COLO668 (cell line): ENCODE measurements around the gene ANGPTL2.

ENCODE experiments used
- DNase-seq: peaks from one replicate; lab custom pipeline; 2025; ENCODE audit not compliant: unreplicated experiment; lab: John Stamatoyannopoulos, UW

The ANGPTL2 gene

DNA sequence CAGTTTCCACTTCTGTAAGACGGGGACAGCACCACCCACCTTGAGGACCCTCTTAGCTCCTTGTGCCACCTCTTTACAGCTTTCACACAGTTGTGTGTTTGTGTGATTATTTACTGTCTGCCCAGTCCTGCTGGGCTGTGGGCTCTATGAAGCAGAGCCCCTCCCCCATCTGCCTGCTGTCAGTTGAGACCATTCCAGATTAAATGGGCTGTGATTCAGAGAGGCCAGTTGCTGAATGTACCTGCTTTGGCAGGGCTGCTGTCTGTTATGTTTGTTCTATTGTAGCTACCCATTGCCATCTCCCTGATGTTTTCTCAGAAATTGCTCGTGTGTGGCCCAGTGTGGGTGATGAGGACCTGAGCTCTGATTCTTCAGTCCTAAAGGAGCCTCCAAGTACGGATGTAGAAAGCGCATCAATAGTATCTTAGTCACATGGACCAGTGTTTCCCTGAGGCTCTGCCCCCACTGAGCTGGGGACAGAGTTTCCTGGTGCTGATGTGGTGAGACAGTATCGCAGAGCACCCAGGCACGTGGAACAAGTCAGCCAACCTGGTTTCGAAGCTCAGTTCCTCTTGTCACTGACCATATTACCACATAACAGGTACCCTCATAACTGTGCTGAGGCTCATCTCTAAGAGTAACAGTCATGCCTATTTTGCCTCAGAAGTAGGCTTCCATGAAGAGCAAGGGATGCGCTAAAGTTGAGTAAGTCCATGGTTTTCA lies 3.7 kb downstream of the ANGPTL2 start:
- DNase-seq = no peak

DNA sequence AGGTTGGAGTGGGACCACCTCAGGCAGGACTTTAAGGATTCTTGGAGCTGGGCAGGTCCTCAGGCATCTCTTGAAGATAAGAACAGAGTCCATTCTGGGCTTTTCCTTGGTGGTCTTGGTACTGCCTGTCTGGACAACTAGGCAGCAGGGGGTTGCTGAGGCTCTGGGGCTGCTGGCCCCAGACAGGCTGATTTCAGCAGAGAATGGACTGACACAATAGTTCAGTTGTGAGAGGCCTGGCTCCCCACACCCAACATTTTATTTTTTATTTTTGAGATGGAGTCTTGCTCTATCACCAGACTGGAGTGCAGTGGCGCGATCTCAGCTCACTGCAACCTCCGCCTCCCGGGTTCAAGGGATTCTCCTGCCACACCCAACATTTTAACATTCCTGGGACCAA lies 4.6 kb downstream of the ANGPTL2 start:
- no peak for DNase-seq

DNA sequence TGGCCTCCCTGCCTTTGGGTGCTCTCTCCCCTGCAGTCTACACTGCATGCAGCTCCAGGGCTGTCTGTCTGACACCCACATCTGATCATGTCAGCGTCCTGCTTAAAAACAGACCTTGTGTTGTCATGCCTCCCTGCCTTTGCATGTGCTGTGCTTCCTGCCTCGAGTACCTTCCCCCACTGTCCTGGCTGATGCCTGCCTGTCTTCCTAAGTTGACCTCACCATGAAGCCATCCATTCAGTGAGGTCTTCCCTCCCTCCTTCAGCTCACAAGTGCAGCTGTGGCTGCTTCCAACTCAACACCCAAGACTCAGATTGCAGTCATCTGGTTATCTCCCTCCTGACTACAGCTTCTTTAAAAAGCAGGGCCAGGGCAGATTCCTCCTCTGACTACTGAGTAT lies 5.5 kb downstream of the ANGPTL2 start:
- DNase-seq = no peak

DNA sequence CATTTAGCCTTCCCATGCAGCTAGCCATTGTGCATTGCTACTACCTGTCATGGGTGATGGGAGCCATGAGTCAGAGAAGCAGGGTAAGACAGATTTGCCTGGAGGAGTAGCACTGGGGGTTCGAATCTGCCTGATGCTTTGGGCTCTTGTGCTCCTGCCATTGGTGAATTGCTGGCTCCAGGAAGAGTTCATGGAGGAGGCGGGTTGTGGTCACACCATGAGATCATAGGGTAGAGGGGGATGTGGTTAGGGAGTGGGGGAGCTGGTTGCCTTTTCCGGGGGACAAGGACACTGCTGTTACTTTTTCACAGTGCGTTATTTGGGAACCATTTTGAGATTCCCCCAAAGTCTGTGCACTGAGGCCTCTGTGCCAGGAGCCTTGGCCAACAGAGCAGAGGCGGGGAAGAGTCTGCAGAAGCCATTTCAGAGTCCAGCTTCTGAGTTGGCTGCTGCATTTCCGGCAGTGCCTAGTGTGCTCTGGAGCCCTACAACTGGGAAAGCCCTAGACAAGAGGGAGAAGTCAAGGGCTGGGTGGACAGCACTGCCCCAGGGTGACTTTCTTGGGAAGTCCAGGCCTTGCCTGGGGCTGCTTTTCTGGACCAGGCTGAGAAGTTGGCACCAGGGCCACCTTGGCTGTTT lies 6.2 kb downstream of the ANGPTL2 start:
- no peak for DNase-seq

DNA sequence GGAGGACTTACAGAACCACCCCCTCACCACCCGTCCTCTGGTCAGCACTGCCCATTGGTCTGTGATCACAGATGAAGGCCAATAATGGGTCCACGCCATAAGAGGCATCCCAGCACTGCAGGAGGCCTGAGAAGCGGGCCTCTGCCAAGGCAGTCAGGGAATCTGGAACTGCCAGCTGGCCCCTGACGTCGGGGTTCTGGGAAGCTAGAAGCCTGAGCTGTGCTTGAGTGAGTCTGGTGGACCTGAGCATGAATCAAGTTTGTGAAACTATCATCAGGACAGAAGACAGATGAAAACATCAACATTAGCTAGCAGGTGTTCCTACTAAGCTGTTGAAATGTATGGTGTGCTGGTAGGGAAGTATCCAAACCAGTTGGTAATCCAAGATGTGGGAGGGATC lies 7.8 kb downstream of the ANGPTL2 start:
- no peak for DNase-seq

DNA sequence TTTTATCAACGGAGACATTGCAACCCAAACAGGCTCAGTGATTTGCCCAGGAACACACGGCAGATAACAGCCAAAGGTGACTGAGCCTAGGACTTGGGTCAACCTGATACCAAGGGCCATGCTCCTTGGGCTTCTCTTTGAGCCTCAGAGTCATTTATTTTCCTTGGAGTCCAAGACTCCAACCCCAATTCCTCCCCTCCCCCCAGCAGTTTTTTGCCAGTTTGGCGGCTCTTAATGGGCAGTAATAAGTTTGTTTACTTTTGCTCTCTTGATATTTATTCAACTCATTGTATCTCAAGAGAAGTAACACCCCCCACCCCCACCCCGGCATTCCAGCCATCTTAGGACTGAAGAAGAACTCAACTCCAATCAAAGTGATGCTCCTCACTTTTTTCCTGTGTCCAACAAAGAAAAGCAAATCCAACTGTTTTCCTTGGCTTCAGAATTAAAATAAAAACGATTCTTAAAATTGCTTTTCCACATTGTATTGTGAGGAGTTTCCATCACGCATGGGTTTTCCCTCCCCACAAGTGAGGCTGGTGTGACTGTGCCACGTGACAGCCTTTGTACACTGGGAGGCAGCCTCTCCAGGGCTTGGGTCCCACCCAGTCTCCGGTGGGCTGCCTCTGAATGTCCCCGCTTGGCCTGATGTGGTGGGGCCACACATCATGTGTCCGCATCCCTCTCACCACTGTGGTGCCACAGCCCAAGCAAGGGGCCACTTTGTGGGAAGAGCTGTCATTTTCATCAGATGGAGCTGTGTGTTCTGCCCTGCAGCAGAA lies 9.1 kb downstream of the ANGPTL2 start:
- no peak for DNase-seq

DNA sequence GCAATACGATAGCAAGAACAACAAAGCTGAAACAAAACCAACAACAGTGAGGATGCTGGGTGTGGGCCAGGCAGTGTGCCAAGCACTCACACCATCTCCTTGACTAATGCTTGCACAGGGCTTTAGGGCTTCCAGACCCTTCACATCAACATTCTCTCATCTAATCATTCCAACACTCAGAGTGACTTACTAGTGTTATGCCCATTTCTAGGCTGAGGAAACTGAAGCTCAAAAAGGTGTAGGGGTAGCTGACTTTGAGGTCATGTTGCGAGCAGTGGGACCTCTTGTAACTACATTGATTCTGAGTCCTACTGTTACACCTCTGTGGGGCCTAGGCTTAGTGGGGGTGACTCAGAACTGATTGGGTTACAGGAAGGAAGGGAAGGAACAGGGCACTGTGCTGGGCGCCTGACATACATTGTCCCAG lies 9.7 kb downstream of the ANGPTL2 start:
- peak; percentile 18 for DNase-seq

DNA sequence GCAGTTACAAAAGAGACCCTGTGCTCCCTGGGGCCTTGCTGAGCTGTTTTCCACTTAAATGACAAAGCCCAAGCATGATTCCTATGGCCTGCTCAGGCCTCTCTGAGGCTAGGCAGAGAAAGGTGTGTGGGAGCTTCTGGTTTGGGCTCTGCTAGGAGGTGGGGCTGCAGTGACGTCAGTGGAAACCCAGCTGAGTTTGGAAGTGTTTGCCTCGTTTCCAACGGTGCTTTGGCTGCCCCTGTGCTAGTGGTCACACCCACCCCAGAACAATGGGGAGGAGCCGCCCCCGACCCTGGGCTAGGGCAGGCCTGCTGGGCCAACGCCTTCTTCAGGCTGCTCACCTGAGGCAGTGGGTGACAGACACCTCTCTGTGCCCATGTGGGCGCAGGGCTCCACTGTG lies 10.4 kb downstream of the ANGPTL2 start:
- DNase-seq = peak; percentile 52

DNA sequence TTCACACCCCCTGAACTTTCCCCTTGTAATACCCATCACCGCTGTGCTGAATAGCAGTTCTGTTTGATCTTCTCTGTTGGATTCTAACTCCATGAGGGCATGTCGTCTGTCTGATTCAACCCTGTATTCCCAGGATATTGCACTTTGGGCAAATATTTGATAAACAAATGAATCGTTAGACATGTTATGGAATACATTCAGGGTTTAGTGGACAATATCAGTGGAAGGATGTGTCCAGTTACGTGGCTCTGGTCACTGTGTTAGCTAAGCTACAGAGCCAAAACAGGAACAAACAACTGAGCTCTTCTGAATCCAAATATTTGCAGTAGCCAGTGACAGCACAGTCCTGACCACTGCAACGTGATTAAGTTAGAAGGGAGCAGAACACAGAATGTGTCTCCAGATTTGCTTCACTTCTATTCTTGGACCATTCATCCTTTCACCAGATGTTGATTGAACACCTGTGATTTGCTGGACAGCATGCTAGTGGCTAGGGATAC lies 13.2 kb downstream of the ANGPTL2 start:
- DNase-seq = no peak

DNA sequence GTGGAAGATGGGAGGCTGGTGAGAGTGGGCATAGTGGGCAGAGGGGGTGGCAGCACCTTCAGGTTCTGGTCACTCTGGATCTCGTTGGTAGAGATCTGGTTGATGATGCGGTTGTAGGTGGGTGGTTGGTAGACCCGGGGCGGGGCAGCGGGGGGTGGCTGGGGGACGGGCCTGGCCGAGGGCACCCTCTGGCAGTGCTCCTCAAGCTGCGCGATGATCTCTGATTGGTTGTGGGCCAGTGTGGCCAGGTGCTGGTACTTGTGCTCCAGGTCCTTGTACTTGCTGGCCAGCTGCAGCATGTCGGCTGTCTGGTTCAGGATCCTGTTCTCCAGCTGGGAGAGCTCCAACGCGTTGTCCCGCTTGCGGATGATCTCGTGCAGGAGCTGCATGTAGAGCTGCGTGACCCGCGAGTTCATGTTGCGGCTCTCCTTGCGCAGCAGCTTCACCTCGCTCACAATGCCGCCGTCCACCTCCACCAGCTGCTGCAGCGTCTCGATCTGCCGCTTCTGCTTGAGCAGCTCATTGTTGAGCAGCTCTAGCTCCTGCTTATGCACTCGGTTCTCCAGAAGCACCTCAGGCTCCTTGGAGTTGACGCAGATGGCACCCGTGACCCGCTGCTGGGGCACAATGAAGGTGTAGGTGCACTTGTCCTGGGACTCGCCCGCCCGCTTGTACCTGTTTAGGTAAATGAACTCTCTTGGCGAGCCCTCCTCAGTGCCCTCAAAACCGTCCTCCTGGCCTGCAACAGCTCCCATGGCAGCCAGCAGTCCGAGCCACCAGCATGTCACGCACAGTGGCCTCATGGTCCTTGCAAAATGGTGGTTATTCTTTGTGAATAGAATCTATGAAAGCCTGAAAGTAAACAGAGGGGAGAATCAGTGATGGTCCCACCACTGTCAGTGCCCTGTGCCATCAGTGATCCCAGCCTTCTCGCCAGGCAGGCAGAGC lies 14.2 kb downstream of the ANGPTL2 start:
- no peak for DNase-seq

DNA sequence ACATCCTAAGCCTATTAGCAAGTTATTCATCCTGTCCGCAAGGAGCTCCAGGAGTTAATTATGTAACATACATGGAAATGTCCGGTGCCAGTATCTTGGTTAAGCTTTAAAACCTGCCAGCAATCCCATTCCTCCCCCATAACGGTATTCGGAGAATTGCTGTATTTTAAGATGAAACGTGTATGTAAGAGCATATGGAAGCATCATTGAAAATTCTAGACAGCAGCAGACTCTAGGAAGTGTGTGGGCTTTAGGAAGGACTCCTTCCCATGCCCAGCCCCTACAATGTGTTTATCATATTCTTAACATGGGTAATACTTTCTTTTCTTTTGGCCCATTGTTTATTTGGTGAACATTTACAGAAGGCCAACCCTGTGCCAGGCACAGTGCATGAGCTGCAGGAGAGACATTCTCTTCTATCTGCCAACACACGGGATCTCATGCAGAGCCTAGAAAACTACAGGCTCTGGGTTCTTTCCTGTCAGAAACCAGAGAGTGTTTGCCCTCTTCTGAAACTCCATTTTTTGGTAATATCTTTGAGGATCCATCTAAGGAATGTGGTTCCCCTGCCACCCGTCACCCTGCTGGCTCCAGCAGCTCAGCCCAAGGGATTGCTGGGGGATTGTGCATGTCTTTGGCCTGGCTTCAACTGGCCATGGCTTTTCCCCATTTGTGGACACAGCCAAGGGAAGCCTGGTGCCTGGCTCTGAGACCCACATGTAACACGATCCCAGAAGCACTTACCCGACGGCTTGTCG lies 15.1 kb downstream of the ANGPTL2 start:
- no peak for DNase-seq

DNA sequence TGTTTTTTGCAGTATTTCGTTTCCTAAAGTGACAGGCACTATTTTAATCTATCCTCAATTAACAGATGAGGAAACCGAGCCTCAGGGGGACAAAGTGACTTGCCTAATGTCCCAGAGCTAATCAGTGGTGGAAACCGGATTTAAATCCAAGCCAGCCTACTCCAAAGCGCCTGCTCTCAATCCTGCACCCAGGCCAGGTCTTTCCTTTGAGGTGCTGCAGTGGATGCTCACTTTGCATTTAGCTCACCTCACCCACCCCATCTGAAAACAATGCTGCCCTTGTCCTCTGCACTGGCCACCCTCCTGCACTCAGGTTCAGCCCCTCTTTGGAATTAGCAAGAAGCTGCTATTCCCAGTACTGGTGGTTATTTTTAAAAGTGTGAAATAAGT lies 16.0 kb downstream of the ANGPTL2 start:
- no peak for DNase-seq

DNA sequence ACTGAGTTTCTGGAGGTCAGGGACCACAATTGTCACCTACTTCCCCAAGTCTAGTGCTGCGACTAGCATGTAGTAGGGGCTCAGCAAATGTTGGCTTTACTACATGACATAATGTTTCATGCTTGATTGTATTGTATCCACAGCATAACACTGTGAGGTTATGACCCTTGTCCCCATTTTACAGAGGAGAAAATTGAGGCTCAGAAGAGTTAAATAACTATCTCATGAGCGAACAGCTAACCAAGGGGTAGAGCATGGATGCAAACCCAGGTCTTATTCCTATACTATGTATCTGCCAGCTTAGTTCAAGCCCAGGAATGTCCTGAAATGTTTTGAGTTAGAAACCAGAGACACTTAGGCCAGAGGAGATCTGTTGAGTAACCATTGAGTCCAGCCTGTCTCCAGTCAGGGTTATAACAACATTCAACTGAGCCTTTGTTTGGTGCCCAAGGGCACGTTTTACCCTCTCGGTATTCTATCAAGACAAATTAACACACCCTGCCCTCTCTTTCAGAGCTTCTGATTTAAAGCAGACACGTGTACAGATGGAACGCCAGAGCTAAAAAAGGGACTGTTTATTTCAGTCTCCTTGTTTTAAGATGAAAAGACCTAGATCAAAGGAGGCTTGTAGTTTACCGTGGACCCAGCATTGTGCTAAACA lies 16.5 kb downstream of the ANGPTL2 start:
- DNase-seq = no peak

DNA sequence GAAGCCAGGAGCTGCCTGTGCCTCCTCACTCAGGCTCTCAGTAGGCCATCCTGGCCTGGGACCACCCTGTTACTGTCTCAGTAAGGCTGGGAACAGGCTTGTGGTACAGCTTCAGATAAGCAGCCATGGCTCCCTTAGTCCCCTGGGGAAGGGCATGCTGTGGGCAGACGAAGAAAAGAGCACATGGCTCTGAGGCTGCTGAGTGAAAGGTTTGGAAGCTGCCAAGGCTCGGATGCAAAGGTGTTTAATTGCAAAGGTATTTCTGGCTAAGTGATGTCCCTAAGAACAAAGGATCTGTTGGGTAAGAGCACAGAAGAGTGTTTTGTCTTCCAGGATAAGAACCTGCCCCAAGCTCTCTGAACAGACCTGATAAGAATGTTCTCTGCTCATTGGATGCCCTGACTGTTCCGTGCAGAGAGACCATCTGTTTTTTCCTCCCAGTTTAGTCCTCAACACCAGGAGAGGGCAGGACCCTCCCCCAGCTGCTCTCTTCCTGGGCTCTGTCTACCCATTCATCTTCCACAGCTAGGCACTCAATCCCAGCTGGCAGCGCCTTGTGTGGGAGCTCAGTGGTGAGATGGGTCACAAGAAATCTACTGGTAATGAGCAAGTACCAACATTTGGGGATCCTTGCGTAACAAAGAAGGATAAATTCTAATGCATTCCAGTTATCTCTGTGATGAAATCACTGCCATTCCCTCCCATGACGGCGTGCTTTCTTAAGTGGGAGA lies 17.7 kb downstream of the ANGPTL2 start:
- DNase-seq = no peak

DNA sequence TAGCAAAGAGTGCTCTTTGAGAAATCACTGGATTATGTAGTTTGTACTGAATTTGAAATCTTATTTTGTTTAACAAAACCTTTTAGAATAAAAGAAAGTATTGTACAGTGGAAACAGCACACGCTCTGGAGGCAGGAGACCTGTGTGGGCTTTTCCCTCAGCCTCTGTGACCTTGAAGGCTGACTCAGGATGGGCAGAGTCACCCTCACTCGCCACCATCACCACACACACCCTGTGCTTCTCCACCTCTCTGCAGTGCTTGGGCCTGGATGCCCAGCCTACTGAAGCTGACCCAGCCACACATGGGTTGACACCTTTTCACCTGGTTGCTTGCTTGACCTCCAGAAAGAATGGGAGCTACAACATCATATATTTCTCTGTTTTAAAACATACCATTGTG lies 19.6 kb downstream of the ANGPTL2 start:
- DNase-seq = no peak

DNA sequence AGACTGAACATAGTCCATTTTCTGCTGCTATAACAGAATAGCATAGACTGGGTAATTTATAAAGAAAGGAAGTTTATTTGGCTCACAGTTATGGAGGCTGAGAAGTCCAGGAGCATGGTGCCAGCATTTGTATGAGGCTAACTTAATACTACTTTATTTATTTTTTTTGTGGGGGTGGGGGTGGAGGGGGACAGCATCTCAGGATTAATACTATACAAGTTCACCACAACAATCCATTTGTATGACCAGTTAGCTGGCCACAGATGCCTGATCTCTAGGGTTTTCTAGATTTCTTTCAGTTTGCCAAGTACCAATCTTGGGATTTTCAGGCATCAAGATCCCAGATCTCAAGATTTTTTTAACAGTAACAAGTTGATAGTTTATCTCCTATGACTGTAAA lies 20.3 kb downstream of the ANGPTL2 start:
- no peak for DNase-seq

DNA sequence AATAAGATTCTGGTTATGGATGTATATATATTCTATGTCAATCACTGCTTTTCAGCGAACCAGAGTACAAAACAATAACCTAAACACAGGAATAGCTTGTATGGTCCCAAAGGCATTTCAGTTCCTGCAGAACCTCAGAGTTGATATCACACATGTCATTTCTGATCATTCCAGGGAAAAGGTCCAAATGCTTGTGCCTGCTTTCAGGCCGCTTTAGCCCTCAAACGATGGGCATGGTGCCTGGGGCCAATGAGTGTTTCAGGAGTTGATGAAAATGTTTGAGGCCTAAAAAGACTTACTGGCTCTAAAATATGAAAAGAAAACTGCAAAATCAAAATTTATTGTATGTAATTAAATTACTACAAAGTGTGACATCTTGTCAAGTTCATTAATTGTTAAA lies 22.8 kb downstream of the ANGPTL2 start:
- DNase-seq = no peak

DNA sequence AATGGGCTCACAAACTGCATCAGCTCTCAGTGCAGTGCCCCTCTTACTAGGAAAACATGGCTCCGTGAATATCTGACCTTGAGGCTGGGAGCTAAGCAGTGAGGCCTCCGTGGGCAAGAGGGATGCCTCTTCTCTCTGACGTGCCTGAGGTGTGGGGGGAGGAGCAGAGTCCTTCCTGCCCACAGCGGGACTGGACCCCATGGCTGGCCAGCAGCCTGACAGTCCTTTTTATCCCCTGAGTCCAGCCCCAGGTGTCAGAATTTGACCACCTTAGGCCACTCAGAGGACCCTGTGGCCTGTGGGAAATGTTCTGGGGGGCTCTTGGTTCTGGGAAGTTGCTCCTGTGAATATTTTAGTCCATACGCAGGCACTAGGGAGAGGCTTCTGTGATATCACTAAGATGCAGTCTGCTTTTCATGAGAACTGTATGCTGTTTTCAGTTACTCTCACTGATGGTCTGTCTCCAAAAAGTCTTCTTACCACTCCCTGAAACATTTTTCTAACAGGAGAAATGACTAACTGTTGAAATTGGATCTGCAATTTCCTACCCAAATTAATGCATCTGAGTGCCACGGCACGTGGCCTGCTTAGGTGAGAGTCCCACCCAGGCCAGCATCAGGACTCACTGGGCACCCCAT lies 23.4 kb downstream of the ANGPTL2 start:
- DNase-seq = no peak
